ENCODE measurements around the gene SLC44A3. TPM values are rescaled to one million over a fixed set of nuclear protein-coding genes. Genes with fewer than 3 reads are reported as not detected.
"Not testable (repeated sequence)": the region's sequence is repeated elsewhere in the genome, so short reads cannot be mapped to it uniquely, and the experiment has no call there.

The SLC44A3 gene
- total and polyA plus RNA-seq, 2 of the 13 experiments (the other 11 are each of a cell fraction or from before 2014, with no cell fraction given), result 6.8 to 14.1 TPM

DNA sequence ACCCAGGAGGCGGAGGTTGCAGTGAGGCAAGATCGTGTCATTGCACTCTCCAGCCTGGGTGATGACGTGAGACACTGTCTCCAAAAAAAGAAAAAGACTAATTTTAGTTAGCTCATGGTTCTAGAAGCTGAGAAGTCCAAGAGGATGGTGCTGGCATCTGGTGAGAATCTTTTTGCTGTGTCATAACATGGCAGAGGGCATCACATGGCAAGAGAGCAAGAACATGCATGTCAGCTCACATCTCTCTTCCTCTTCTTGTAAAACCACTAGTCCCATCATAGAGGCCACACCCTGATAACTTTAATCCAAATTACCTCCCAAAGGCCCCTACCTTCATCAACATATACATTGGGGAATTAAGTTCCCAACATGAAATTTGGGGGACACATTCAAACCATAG lies 120.6 kb downstream of the SLC44A3 start (continued):
- TF ChIP-seq ATM (IDR thresholded peaks at IDR 0.05; ENCODE audit: borderline replicate concordance), result no peak
- no peak for TF ChIP-seq ZNF331 (CRISPR knock-in tag; IDR thresholded peaks at IDR 0.05)

DNA sequence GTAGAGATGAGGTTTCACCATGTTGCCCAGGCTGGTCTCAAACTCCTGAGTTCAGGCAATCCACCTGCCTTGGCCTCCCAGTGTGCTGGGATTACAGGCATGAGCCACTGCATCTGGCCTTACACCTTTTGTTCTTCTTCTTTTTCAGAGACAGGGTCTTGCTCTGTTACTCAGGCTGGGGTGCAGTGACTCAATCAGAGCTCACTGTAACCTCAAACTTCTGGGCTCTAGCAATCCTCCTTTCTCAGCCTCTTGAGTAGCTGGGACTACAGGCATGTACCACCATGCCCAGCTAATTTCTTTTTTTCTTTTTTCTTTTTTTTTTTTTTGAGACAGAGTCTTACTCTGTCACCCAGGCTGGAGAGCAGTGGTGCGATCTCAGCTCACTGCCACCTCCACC lies 121.3 kb downstream of the SLC44A3 start:
- H3K9me3 ChIP-seq (ENCODE audit: low read length); H3K4me2 ChIP-seq (ENCODE audit: low read depth, low read length); in situ Hi-C loops (cut with HindIII; ENCODE audit: extremely low pct_ligation_motif_present, low pct_unique_long_range_greater_than_20kb); DNase-seq (ENCODE audit: low spot score); H2AFZ ChIP-seq (ENCODE audit: low read length); BruUV-seq (replicated peaks); H3K36me3 ChIP-seq (replicated peaks in 1 of 2; ENCODE audit: control insufficient read depth in 1 of 2, insufficient read depth in 2 of 2, low read length in 2 of 2); H3K4me3 ChIP-seq (replicated peaks in 1 of 3; ENCODE audit: insufficient read depth in 1 of 3, low read depth in 2 of 3, low read length in 3 of 3); H3K79me2 ChIP-seq (ENCODE audit: insufficient read depth, low read length); H4K20me1 ChIP-seq (ENCODE audit: insufficient read depth, low read length); ATAC-seq; intact Hi-C loops (cut with micrococcal nuclease; ENCODE audit: unreplicated experiment); H3K9ac ChIP-seq (ENCODE audit: insufficient read depth, low read depth, low read length); FAIRE-seq; CTCF ChIA-PET (ENCODE audit: low intra/inter-chr PET ratio, low total read pairs); H3K27me3 ChIP-seq (ENCODE audit: control insufficient read depth in 1 of 2, insufficient read depth in 2 of 2, low read length in 2 of 2): not testable (repeated sequence)
- WGBS (ENCODE audit: low lambda C conversion rate), result 93% methylated on average over 1 of the region's 1 CpG
- peaks cover 25% of the 10 kb centered on the region for H3K4me1 ChIP-seq (ENCODE audit: insufficient read depth, low read length)
- H3K27ac ChIP-seq (ENCODE audit: extremely low read length, insufficient read depth, low read length), result peak overlapping the region; percentile 50
- POLR2A ChIA-PET, result interaction anchor here (2.0 kb wide), 1 partner anchor 14 kb away, joined by 8 read pairs; the partner anchor contains the start of gene CNN3
- TF ChIP-seq, protein P1, sequence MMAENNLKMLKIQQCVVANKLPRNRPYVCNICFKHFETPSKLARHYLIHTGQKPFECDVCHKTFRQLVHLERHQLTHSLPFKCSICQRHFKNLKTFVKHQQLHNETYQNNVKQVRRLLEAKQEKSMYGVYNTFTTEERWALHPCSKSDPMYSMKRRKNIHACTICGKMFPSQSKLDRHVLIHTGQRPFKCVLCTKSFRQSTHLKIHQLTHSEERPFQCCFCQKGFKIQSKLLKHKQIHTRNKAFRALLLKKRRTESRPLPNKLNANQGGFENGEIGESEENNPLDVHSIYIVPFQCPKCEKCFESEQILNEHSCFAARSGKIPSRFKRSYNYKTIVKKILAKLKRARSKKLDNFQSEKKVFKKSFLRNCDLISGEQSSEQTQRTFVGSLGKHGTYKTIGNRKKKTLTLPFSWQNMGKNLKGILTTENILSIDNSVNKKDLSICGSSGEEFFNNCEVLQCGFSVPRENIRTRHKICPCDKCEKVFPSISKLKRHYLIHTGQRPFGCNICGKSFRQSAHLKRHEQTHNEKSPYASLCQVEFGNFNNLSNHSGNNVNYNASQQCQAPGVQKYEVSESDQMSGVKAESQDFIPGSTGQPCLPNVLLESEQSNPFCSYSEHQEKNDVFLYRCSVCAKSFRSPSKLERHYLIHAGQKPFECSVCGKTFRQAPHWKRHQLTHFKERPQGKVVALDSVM (CRISPR knock-in tag; IDR thresholded peaks at IDR 0.05), result 0 out of 2 replicates have a peak, but pooled peaks have one; percentile 8

Measured in HepG2 (cell line).